Measurements from ENCODE around the gene STK10. TPM values are rescaled to one million over a fixed set of nuclear protein-coding genes. Genes with fewer than 3 reads are reported as not detected.

The STK10 gene
- total RNA-seq, 1 experiment from 2014 or later, result 22.9 TPM

- peaks cover 17% of the 10 kb centered on the region for H3K79me2 ChIP-seq (ENCODE audit: insufficient read depth, low read length)
Measured at GRCh38 chr5:172186114-172186695, 1.8 kb downstream of the STK10 start.

More at GRCh38 chr5:172186114-172186695, 1.8 kb downstream of the STK10 start:
- H3K9ac ChIP-seq (ENCODE audit: low read length), result peak overlapping the region; percentile 80
- peaks cover 10 to 28% of the 10 kb centered on the region in 2 experiments for H3K4me1 ChIP-seq (ENCODE audit: control insufficient read depth in 1 of 2, insufficient read depth in 2 of 2, low read length in 2 of 2)
- H3K36me3 ChIP-seq (ENCODE audit: control insufficient read depth in 1 of 2, insufficient read depth in 2 of 2, low read length in 2 of 2), result 0 out of 4 replicates have a peak, but pooled peaks cover 0 to under 1% of the 10 kb centered on the region in 2 experiments
- intact Hi-C loops (cut with micrococcal nuclease), result loop anchor here (10.0 kb wide), 1 partner anchor 269 kb away; the partner anchor contains the start of gene SH3PXD2B
- ATAC-seq (no peak), DNase-seq (ENCODE audit: low read depth, low spot score) (no peak)
- no peaks in the 10 kb centered on the region for H3K27me3 ChIP-seq (ENCODE audit: insufficient read depth, low read length)
- H3K9me3 ChIP-seq (ENCODE audit: control insufficient read depth in 1 of 2, insufficient read depth in 1 of 2, low read depth in 1 of 2, low read length in 2 of 2), result no peaks in the 10 kb centered on the region
- peak overlapping the region; percentile 100 for H3K4me2 ChIP-seq (ENCODE audit: low read length)
- H2AFZ ChIP-seq (ENCODE audit: low read depth, low read length, poor library complexity, severe bottlenecking), result no peak overlapping the region
- ChIA-PET CTCF (interaction anchor here (0.7 to 1.5 kb wide), 4 partner anchors 42 to 274 kb away, joined by 3 to 4 read pairs (median 4); no protein-coding TSS in a partner anchor), POLR2A (no interaction called here), RAD21 (ENCODE audit: low non-redundant PET in 1 of 2, low total read pairs in 2 of 2, uncharacterized antibody in 2 of 2, unreplicated experiment in 2 of 2) (no interaction called here)
- peak overlapping the region; percentile 93 to 97; a peak in 3 of 4 replicates for H3K4me3 ChIP-seq (replicated peaks in 1 of 2; ENCODE audit: low read depth in 1 of 2, low read length in 2 of 2)
- no TSS peak for BruUV-seq (replicated peaks)
- no peak overlapping the region; the same call in 1 of the 2 replicates for H3K27ac ChIP-seq (ENCODE audit: low read depth, low read length)
- TF ChIP-seq CTCF (IDR thresholded peaks at IDR 0.05 in 2 of 3, conservative IDR thresholded peaks at IDR 0.05 in 1 of 3; ENCODE audit: borderline replicate concordance in 1 of 3, insufficient read depth in 1 of 3, low read depth in 2 of 3, low read length in 2 of 3) (no peak), ZFX (IDR thresholded peaks at IDR 0.05) (no peak), CBX3 (IDR thresholded peaks at IDR 0.05; ENCODE audit: low read depth) (no peak)
- H3K9me2 ChIP-seq (ENCODE audit: insufficient read depth), result no peaks in the 10 kb centered on the region
- no peaks in the 10 kb centered on the region for H4K20me1 ChIP-seq (ENCODE audit: insufficient read depth)
